ENCODE measurements around the gene ESPNL.
"Not testable (repeated sequence)": the region's sequence is repeated elsewhere in the genome, so short reads cannot be mapped to it uniquely, and the experiment has no call there.

ESPNL gene

DNA sequence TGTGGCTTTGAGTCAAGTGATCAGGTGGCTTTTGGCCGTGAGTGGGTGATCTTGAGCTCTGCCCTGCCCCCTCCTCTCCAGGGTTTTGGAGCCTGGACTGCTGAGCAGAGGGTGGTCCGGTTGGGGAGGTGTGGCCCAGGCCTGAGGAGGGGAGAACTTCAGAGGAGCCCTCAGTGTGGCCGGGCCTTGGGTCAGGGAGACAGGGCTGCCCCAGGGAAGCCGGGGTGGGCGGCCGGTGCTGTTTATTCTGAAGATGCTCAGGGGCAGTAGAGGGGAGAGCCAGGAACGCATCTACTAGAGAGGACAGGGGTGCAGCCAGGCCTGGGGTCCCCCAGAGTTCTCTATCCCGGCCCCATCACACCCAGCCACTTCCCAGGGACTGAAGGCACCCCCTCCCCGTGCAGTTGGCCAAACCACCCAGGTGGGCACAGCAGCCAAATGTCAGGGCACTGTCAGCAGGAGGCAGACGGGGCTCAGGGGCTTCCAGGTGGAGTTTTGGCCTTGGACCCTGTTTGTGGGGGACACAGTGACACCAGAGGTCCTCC is 59.6 kb downstream of the ESPNL start:
- no peak for DNase-seq

DNA sequence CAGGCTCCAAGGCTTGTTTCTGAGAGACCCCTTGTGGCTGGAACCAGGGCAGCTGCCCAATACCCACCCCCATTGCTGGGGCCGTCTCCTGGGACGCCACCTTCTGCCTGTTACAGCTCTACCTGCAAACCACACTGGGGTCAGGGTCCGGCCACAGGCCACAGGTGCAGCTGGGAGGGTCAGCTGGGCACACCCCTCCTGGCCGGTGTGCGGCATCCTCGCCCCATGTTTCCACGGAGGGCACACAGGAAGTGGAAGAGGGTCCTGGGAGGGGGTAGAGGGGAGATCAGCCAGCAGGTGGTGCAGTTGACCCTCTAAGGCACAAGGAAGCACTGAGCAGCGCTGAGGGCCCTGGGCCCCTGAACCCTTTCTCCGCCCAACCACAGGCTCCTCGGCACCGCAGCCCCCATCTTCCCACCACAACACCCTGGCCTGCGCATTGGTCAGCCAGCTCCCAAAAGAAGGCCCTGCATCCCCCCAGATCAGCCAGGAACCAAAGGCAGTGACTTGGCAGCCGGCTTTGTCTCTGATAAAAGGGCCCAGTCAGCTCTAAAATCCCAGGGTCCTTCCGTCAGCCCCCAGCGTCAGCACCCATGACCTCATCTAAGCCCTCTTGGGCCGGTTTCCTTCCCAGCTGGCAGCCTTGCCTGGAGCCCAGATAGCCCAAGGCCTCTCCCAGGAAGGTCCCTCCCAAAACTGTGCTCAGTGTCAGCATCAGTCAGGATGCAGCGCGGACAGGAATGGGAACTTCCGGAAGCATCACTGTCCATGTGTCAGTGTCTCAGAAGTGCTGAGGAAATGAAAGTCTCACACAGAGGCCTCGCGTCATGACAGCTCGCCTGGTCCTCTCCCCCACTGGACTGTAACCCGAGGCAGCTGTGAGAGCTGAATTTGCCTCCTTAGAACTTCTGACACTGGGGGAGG is 60.3 kb downstream of the ESPNL start:
- no peak for DNase-seq

DNA sequence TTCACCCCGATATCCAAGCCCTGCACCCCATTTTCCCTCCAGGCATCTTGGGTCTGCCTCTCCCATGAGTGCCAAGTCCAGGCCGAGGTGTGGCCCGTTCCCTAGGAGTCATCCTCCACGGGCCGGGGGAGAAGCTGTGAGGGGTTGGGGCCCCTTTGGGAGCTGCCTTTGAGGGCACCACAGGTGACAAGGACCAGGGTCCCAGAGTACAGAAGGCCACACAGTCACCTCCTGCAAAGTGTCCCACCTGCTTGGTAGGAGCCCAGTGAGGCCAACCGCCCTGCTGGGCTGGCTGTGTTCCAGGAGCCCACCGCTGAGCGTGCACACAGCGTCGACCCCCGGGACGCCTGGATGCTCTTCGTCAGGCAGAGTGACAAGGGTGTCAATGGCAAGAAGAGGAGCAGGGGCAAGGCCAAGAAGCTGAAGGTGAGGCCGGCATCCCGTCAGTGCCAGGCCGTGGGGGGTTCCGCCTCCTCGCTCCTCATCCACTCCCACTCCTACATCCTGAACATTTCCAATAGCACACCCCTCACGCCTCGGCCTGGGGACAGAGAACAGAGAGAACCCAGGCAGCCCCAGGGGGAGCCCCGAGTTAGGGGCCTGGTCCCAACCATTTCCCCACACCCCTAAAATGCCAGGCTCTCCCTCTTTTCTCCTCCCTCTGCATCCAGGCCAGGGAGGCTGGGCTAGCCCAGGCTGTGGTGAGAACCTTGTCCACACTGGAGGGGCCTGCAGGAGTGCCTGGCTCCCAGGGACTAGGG is 61.3 kb downstream of the ESPNL start:
- DNase-seq: no peak

DNA sequence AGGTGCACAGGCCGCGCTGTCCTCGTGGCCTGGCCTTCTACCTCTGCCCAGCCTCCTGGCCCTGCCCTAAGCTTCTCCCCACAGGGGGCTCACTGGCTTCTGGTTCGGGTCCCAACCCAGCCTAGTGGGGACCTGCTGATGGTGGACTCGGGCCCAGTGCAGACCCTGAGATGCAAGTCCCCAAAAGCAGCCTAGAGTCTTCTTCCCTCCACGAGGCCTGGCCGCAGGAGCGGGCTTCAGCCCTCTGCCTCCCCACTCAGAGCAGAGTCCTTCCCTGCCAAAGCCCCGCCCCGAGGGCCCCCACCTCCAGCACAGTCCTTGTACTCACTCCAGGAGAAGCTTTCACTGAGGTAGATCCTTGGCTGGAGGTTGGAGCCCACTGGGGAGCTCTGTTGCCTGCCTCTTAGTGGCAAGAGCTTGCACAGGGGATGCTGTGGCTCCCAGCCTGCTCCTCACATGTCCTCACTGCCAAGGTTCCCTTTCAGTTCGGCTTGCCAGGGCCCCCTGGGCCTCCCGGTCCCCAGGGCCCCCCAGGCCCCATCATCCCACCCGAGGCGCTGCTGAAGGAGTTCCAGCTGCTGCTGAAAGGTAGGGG is 62.2 kb downstream of the ESPNL start:
- DNase-seq: no peak

DNA sequence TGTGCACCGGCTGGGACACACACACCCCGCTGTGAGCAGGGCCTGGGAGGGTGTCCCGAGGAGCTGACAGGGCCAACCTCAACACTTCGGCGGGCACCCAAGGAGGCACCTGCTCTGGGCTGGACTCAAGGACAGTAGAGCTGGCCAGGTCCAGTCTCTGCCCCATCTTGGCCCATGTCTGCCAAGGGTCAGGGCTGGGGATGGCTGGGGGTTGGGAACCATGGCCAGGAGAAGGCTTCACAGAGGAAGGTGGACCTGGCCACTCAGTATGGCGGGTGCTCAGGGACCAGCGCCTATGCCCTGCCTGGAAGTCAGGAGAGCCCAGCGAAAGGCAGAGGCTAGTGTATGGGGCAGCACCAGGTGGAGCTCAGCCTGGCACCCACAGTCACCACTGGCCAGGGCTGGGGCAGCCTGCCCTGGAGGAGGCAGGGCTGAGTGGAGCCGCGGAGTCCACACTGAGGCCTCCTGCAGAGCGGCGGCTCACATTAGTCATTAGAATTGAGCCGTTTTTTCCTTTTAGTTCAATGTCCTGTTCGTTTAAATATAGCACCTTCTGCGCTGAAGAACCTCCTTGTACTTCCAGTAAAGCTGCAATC is 62.8 kb downstream of the ESPNL start:
- no peak for DNase-seq

DNA sequence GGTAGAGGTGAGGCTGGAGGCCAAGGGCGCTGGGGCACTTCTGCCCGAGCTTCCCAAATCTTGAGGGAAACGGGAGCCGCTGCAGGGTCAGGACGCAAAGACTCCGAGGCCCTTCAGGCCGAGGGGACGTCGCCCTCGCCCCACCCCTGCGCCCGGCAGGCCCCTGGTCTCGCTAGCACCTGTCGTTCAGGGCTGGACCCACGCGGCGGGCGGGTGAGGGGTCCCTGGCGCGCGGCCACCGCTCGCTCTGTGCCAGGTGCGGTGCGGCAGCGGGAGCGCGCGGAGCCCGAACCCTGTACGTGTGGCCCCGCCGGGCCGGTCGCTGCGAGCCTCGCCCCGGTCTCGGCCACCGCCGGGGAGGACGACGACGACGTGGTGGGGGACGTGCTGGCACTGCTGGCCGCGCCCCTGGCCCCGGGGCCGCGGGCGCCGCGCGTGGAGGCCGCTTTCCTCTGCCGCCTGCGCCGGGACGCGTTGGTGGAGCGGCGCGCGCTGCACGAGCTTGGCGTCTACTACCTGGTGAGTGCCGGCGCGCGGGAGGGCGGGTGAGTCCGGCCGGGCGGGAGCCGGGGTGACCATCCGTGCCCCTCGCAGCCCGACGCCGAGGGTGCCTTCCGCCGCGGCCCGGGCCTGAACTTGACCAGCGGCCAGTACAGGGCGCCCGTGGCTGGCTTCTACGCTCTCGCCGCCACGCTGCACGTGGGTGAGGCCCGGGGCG is 63.5 kb downstream of the ESPNL start:
- DNase-seq: no peak

DNA sequence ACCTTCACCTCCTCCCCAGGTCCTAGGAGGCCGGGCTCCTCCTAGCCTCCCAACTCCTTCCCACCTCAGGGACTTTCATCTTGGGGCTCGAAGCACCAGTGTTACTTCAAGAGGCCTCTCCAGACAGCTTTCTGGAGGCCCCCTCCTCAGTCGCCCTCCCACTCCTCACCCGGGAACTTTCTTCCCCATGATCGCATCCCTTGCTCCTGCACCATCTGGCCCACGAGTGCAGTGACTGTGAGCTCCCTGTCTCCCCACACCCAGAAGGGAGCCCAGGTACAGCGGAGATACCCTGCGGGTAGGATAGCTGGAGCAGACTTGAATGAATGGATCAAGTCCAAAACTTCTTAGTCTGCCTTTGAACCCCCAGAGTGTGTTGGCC is 64.8 kb downstream of the ESPNL start:
- no peak for DNase-seq

DNA sequence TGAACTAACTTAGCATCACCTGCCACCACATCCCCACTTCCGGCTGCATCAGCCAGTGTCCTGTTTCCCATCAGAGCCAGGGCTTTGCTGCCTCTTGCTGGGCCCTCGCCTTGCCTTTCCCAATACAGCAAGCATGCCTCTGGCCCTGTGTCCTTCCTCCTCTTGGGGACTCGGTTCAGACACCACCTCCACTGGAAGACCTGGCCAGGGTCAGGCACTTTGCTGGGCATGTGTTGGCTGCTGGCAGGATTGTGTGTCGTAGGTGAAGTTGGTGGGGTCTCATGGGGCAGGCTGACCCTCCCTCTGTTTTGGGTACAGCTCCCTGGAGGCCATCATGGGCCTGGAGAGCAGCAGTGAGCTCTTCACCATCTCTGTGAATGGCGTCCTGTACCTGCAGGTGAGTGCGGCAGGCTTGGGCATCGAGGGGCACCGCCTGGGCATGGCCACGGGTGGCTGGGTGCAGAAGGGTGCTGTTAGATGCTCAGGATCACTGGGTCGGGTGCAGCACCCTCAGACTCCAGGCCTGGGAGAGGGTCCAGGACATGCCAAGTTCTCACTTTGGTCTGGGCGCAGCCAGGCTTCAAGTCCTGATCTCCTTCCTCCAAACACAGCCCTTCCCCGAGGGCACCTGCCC is 65.3 kb downstream of the ESPNL start:
- DNase-seq: no peak

DNA sequence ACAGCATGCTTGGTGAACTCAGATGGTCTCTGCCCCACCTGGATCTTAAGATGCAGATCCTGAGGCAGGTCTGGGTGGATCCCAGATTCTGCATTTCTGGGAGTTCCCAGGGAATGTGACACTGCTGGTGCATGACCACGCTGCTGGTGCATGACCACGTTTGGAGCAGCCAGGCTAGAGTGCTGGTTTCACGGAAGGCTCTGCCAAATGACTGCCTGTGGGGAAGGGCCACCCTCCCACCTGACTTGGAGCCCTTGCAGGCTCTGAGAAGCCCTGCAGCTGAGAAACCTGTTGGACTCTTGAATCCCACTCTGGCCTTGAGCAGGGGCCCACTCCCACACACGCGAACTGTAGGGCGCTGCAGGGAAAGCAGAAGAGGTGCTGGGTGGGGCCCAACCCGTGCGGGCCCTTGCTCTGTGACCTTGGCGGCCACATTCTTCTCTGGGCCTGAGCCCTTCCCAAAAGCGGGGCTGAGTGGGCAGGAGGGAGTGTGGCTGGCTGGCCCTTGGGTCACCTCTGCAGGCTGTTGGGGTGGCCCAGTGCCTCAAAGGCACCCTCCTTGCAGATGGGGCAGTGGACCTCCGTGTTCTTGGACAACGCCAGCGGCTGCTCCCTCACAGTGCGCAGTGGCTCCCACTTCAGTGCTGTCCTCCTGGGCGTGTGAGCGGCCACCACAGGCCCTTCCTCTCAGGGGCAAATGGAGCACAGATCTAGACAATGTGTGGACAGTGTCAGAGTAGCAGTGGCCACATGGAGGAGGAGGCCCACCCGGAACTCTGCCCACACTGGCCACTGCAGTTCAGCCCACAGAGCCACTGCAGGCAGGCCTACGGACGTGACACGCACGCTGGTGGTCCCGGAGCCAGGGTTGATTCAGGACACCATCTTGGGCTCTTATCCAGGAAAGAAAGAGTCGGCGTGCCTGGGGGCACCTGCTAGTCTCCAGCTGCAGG is 66.5 kb downstream of the ESPNL start:
- DNase-seq: no peak

DNA sequence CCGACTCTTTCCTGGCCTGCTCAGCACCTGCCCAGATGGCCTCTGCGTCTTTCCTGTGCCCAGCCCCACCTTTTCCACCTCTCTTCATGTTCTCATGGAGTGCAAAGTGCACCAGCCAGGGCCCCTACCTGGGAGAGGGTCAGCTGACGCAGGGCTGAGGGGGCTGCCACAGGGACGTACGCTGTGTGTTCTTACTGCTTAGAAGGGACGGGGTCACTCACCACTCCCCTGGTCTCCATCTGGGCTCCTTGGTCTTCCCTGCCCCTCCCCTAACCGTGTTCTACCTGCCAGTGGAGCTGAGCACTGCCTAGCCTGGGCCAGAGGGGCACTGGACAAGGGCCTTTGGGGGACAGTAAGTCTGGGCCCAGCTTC is 67.2 kb downstream of the ESPNL start:
- no peak for DNase-seq

DNA sequence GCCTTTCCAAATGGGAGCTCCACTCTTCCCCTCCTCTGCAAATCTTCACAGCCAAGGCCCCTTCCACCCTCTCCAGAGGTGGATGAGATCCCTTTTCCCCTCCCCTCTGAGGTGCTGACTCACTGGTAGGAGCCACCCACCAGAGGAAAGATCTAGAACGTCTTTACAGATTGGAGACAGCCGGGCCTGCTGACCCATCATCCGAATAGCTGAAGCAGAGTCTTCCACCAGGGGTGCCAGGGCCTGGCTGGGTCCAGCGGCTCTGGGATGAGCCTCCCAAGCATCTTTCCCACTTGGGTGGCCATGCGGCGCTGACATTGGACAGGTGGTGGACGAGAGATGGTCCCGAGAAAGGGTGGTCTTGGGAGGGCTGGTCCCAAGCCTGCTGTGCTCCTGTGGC is 67.6 kb downstream of the ESPNL start:
- DNase-seq: no peak

DNA sequence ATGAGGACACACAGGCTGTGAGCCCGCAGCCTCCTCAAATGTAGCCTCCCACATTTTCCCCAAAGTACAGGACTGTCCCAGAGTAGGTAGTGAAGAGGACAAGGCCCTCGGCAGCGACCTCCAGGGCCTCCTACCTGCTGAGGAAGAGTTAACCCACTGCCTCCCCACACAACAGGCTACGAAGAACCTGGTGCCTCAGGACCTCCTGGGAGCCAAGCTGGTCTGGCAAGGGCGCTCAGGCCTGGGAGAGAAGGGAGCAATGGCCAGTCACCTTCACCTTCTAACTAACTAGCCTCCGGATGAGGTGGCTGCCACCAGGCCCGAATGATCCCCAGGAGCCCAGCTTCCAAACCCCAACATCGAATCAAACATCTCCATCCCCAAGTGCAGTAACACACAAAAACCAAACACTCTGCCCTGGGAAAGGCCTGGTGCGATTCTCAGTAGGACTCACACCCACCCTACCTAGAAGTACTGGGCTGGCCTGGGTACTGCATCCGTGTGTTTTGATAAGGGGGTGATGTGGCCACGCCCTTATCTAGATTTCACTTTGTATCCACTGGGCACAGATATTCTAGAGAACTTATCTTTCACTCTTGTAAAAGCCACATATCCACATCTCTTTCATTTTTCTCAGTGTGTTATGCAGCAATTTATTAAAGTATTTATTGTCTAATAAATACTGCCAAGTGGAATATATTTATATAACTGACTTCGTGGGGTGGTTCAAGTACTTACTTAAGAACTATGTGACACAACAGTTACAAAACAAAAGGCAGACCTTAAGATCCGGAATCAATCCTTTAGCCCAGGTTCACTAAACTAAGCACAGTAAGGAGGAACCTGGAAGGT is 68.3 kb downstream of the ESPNL start:
- no peak for DNase-seq

DNA sequence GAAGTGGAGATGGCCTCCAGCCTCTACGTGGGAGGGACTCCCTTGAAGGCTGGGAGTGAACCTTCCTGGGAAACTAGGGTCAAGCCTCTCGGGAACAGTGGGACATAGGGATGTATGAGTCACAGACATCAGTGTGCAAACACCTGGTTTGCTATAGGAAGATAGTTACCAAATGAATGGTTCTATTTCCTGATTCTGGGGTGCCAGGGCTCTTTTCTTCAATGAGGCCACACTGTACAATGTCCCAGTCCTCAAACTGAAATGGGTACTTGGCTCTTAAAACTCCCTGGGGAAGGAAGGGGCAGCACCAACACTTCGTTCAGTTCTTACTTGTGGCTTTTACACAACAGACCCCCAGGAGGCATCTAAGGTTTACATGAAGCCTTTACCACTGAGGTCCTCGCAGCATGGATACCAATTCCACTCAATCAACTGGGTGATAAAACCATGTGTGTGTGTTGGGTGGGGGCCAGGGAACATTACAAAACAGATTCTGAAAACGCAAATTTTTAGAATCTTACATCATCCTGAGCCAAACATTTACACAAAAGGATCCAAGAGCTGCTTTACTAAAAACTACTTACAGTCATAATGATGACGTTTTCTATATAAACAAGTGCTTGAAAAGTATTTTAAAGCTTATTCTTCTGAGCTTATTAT is 69.0 kb downstream of the ESPNL start:
- peak; percentile 93 for DNase-seq

DNA sequence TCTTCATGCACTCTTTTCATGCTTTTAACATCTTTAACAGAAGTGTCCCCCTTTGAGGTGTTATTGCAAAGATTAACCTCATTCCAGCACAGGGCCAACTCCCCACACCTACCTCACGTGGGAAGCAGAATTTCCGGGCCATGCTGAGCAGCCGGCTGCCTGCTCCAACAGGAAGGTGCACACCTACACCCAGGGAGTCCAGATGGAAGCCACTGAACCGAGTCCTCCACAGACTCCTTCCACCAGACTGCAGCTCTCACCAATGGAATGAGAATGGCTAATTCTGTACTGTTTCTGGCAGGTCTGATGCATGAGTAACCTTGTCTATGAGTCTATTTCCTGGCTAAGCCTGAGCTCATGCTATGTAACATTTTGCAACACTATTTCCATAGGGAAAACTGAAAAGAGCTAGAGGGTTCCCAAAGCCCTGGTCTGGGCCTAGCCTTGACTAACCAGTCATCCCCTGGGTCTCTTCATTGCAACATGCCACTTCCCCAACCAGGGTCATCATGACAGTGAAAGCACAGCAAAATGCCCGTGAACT is 69.6 kb downstream of the ESPNL start:
- peak; percentile 98 for DNase-seq

DNA sequence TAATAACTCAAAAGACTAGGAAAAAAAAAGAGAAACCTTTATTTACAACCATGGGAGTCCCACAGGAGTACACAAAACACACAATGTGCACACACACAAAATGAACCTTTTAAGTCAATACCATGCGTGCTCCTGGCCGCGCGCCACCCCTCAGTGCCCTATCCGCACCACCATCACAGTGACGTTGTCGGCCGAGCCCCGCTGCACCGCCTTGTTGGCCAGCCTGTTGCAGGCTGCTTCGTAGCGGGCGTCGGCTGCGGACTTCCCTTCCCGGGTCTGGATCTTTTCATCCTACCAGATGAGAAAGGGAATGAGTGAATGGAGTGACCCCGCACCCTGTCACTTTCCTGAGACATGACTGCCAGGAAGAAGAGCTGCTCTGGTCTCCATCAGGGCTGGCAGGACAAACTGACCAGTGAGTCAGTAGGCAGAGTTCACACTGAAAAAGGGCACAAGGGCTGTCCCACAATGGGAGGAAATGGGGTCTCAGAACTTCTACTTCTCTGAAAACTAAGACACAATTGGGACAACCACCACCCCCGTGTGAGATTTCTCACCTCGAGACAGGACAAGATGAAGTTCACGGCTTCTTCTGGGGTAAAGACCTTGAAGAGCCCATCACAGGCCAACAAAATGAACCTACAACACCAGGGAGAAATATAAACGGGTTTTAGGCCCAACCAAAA is 70.4 kb downstream of the ESPNL start:
- DNase-seq: no peak

DNA sequence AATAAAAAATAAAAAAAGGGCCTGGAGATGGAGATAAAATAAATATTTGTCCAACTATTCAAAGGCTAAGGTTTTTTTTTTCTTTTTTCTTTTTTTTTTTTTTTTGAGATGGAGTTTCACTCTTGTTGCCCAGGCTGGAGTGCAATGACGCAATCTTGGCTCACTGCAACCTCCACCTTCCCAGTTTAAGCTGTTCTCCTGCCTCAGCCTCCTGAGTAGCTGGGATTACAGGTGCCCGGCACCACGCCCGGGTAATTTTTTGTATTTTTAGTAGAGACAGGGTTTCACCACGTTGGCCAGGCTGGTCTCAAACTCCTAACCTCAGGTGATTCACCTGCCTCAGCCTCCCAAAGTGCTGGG is 70.9 kb downstream of the ESPNL start:
- not testable (repeated sequence) for DNase-seq

DNA sequence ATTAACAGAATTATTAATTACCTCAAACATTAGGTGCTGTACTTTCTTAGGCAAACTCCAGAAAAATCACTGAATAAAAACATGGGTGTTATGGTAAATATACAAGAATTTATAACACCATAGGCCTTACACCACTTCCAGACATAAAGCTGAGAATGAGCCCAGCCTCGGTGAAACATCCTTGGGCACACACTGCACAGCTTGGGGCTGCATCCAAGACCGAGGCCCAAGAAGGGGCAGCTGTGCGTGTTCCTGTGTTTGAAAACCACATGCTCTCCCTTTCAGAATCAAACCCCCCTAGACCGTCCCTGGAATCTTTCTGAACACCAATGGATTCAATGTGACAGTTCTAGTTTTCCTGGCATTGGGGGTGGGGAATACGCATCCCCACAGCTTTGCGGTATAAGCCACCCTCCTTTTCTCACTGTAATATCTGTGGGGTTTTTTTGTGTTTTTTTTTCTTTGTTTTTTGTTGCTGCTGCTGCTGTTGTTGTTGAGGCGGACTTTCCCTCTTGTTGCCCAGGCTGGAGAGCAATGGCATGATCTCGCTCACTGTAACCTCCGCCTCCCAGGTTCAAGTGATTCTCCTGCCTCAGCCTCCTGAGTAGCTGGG is 71.5 kb downstream of the ESPNL start:
- DNase-seq: no peak

DNA sequence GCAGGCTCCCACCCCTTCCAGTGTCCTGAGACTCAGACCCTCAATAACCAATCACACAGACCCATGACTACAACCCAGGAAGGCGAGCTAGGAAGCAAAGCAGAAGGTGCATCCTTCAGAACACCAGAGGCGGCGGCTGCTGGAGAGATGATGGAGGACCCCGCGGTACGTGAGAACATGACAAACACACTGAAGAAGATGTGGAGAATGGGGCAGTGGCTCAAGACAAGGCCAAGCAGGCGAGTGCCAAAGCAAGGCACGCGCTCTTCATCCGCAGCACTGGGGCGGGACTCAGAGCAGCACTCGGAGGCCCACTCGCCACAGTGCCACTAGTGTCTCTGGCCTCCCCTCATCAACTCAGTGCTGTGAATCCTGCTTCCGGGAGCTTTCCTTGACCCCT is 72.3 kb downstream of the ESPNL start:
- no peak for DNase-seq

Measured in HCEC 1CT (cell line).